Activated naive CD8-positive, alpha-beta T cell treated with anti-CD3 and anti-CD28 coated beads for 36 hours (primary cell): ENCODE measurements around the gene KCTD20. TPM values are rescaled to one million over a fixed set of nuclear protein-coding genes. Genes with fewer than 3 reads are reported as not detected.
"Not testable (repeated sequence)": the region's sequence is repeated elsewhere in the genome, so short reads cannot be mapped to it uniquely, and the experiment has no call there.

ENCODE experiments used
- DNase-seq: peaks from one replicate; pipeline ENCODE4 v3.0.0; 2021
- H3K27ac Mint-ChIP-seq: one replicate; pipeline ENCODE4 v1.8.0; 2022; ENCODE audit warnings: mild to moderate bottlenecking, moderate library complexity, mixed read lengths
- H3K27me3 Mint-ChIP-seq: one replicate; pipeline ENCODE4 v1.8.0; 2022; ENCODE audit warnings: mild to moderate bottlenecking, mixed read lengths
- H3K36me3 Mint-ChIP-seq: one replicate; pipeline ENCODE4 v1.8.0; 2021; ENCODE audit warnings: mild to moderate bottlenecking, mixed read lengths
- H3K4me1 Mint-ChIP-seq: one replicate; pipeline ENCODE4 v1.8.0; 2021; ENCODE audit warnings: mixed read lengths
- H3K4me3 Mint-ChIP-seq: one replicate; pipeline ENCODE4 v1.8.0; 2022; ENCODE audit warnings: mild to moderate bottlenecking, moderate library complexity, mixed read lengths
- H3K9me3 Mint-ChIP-seq: one replicate; pipeline ENCODE4 v1.8.0; 2022; ENCODE audit warnings: mixed read lengths
- total RNA-seq, 2 experiments: library from RNA; stranded (reverse); gene quantifications; one replicate each; pipeline ENCODE4 v1.2.3, GENCODE V29; 2021

Gene KCTD20
- total RNA-seq, 2 experiments from 2014 or later, result 48.4 to 56.6 TPM

DNA sequence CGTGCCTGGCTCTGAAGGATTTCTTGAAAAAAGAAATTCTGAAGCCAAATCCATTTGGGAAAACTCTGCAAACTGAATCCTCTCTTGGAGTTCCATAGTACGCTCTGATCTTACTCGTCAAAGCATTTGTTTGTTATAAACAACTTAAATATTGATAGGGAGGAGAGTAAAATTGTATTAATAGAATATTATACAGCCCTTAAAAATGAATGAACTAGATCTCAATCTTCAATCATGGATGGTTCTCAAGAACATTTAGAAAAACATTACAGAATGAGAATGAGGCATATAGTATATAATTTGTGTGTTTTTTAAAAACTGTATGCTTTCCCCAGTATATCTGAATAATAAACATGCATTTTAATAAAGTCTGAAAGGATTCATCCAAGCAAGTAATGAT, 24.8 kb downstream of the KCTD20 start:
- no peak overlapping the region for H3K4me3 Mint-ChIP-seq
- no peak for DNase-seq
- no peak overlapping the region for H3K27ac Mint-ChIP-seq
- no peaks in the 10 kb centered on the region for H3K27me3 Mint-ChIP-seq
- peaks cover 29% of the 10 kb centered on the region for H3K36me3 Mint-ChIP-seq
- peaks cover 2% of the 10 kb centered on the region for H3K9me3 Mint-ChIP-seq
- peaks cover 12% of the 10 kb centered on the region for H3K4me1 Mint-ChIP-seq

DNA sequence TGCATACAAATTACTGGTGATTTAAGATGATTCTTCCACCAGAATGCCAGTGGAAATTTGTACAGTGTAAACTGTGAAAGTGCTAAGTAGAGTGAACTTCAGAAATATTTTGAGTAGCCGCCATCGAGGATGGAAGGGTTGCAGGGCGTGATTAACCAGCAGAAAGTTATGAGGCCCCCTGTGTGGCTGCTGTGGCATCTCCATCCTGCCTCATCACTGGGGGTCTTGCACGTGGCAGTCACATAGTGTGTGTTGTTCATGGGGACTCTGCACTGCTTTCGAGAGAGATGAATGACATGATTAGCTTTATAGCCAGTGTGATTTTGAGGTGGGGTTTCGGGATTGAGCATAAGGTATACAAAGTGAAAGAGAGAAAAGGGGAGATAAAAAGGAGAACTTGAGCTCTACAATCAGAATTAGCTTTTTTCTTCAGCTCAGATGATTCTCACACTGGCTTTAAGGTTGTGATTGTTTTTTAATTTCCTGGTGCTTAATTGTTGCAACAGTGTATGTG, 26.4 kb downstream of the KCTD20 start:
- DNase-seq, result no peak
- Mint-ChIP-seq H3K9me3 (peaks cover 2% of the 10 kb centered on the region), H3K27me3 (no peaks in the 10 kb centered on the region), H3K27ac (no peak overlapping the region), H3K4me3 (no peak overlapping the region), H3K4me1 (peaks cover 8% of the 10 kb centered on the region), H3K36me3 (peaks cover 23% of the 10 kb centered on the region)

- H3K27me3 Mint-ChIP-seq, result no peaks in the 10 kb centered on the region
- H3K27ac Mint-ChIP-seq, result no peak overlapping the region
- H3K4me1 Mint-ChIP-seq, result peaks cover 6% of the 10 kb centered on the region
Measured at GRCh38 chr6:36469946-36470345, 27.1 kb downstream of the KCTD20 start.

GRCh38 chr6:36478051-36478526, 35.3 kb downstream of the KCTD20 start:
- no peaks in the 10 kb centered on the region for H3K27me3 Mint-ChIP-seq
- no peak for DNase-seq
- peaks cover 11% of the 10 kb centered on the region for H3K4me1 Mint-ChIP-seq
- H3K4me3 Mint-ChIP-seq, result no peak overlapping the region
- peak overlapping the region; percentile 6 for H3K27ac Mint-ChIP-seq
- no peaks in the 10 kb centered on the region for H3K9me3 Mint-ChIP-seq
- H3K36me3 Mint-ChIP-seq, result peaks cover 31% of the 10 kb centered on the region

More at GRCh38 chr6:36469946-36470345, 27.1 kb downstream of the KCTD20 start:
- Mint-ChIP-seq H3K36me3 (peaks cover 24% of the 10 kb centered on the region), H3K9me3 (peaks cover 2% of the 10 kb centered on the region), H3K4me3 (no peak overlapping the region)
- DNase-seq, result no peak

GRCh38 chr6:36479256-36479655, 36.5 kb downstream of the KCTD20 start:
- peaks cover 11% of the 10 kb centered on the region for H3K4me1 Mint-ChIP-seq
- no peak overlapping the region for H3K27ac Mint-ChIP-seq
- H3K36me3 Mint-ChIP-seq, result peaks cover 36% of the 10 kb centered on the region
- H3K9me3 Mint-ChIP-seq, result no peaks in the 10 kb centered on the region
- no peak for DNase-seq
- no peak overlapping the region for H3K4me3 Mint-ChIP-seq
- H3K27me3 Mint-ChIP-seq, result no peaks in the 10 kb centered on the region

DNA sequence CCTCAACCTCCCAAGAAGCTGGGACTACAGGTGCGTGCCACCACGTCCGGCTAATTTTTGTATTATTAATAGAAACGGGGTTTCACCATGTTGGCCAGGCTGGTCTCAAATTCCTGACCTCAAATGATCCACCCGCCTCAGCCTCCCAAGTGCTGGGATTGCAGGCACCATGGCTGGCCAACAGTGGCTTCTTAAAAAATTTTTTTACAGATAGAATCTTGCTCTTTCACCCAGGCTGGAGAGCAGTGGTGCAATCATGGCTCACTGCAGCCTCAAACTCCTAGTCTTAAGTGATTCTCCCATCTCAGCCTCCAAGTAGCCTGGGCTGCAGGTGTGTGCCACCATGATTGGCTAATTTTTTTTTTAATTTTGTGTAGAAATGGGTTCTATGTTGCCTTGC, 40.5 kb downstream of the KCTD20 start:
- H3K27ac Mint-ChIP-seq, H3K9me3 Mint-ChIP-seq: not testable (repeated sequence)
- peaks cover 41% of the 10 kb centered on the region for H3K36me3 Mint-ChIP-seq

DNA sequence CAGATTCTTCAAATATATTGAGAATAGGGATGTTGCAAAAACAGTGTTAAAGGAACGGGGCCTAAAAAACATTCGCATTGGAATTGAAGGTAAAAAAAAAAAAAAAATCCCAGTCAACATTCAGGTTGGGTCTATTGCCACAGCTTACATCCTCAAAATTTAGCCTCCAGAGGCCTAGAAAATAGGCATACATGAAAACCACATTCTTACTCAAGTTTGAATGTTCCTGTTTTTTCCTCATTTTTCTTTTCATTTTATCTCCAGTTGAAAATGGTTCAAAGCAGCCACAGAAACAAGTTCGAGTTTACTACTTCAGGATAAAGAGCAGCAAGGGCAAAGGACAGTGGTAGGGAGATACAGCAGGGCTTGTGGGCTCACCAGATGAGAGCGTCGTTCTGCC, 41.9 kb downstream of the KCTD20 start:
- DNase-seq, result no peak
- H3K36me3 Mint-ChIP-seq, result peaks cover 43% of the 10 kb centered on the region
- H3K4me3 Mint-ChIP-seq, result no peak overlapping the region
- peaks cover 3% of the 10 kb centered on the region for H3K4me1 Mint-ChIP-seq
- peak overlapping the region; percentile 58 for H3K27ac Mint-ChIP-seq
- H3K27me3 Mint-ChIP-seq, result no peaks in the 10 kb centered on the region
- no peaks in the 10 kb centered on the region for H3K9me3 Mint-ChIP-seq

More for the DNA sequence above, 40.5 kb downstream of the KCTD20 start:
- not testable (repeated sequence) for H3K27me3 Mint-ChIP-seq, DNase-seq, H3K4me1 Mint-ChIP-seq, H3K4me3 Mint-ChIP-seq

DNA sequence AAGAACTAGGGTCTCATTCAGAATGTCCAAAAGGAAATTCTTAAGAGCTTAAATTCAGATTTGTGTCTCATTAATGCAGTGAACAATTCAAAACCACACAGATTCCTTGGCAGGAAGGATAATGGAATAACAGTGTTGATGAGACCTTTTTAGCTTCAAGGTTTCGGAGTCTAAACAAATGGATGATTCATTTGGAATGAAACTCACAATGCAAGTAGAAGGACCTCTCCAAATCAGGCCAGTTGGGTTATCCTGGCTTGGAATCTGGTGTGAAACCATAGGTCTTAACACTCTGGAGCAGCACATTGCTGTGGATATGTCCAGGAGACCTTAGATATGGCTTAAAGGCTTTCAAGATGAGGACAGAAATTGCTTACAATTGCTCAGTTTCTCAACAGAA, 44.9 kb downstream of the KCTD20 start:
- Mint-ChIP-seq H3K27me3 (no peaks in the 10 kb centered on the region), H3K9me3 (no peaks in the 10 kb centered on the region), H3K4me3 (no peak overlapping the region), H3K36me3 (peaks cover 43% of the 10 kb centered on the region), H3K4me1 (peaks cover 10% of the 10 kb centered on the region), H3K27ac (no peak overlapping the region)
- no peak for DNase-seq

DNA sequence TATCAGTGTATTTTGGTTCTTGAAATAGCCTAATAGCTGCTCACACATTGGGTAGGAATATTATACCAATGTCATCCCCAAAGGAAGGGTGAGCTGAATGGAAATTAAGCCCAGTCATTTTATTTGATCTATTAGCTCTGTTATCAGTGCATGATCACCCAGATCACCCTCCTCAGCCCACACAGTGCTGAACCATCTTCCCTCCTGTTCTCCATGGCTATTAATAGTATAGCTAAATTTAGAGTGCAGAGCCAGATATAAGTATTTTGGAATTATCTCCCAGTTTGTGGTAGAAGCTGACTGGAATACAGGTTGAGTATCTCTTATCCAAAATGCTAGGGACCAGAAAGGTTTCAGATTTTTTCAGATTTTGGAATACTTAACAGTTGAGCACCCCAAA, 45.4 kb downstream of the KCTD20 start:
- Mint-ChIP-seq H3K9me3 (no peaks in the 10 kb centered on the region), H3K36me3 (peaks cover 43% of the 10 kb centered on the region), H3K4me1 (peaks cover 15% of the 10 kb centered on the region), H3K27me3 (no peaks in the 10 kb centered on the region), H3K4me3 (no peak overlapping the region), H3K27ac (no peak overlapping the region)
- no peak for DNase-seq

DNA sequence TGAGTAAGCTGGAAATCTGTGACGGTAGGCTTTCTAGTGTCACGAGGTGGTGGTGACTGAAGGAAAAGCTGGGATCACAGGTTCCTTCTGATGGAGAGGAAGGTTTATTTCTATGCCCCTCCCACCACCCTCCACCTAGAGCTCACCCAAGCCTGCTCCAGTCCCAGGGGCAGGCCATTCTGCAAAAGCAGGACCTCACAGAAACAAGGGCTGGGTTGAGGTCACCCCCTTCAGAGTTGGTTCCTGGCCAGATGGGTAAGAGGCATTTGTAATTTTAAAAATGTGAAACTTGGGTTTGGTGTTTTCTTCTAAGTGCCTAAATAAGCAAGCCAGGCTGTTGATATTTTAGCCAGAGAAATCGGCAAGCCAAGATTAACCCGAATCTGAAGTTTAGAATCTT, 46.6 kb downstream of the KCTD20 start:
- no peak overlapping the region for H3K27ac Mint-ChIP-seq
- H3K27me3 Mint-ChIP-seq, result no peaks in the 10 kb centered on the region
- H3K36me3 Mint-ChIP-seq, result peaks cover 46% of the 10 kb centered on the region

GRCh38 chr6:36491378-36491965, 48.7 kb downstream of the KCTD20 start:
- DNase-seq, result no peak
- peaks cover 46% of the 10 kb centered on the region for H3K36me3 Mint-ChIP-seq
- no peaks in the 10 kb centered on the region for H3K27me3 Mint-ChIP-seq
- H3K9me3 Mint-ChIP-seq, result no peaks in the 10 kb centered on the region
- H3K27ac Mint-ChIP-seq, result no peak overlapping the region
- peaks cover 25% of the 10 kb centered on the region for H3K4me1 Mint-ChIP-seq
- no peak overlapping the region for H3K4me3 Mint-ChIP-seq

More for the DNA sequence above, 46.6 kb downstream of the KCTD20 start:
- peaks cover 23% of the 10 kb centered on the region for H3K4me1 Mint-ChIP-seq
- H3K9me3 Mint-ChIP-seq, result no peaks in the 10 kb centered on the region
- no peak for DNase-seq
- H3K4me3 Mint-ChIP-seq, result no peak overlapping the region

DNA sequence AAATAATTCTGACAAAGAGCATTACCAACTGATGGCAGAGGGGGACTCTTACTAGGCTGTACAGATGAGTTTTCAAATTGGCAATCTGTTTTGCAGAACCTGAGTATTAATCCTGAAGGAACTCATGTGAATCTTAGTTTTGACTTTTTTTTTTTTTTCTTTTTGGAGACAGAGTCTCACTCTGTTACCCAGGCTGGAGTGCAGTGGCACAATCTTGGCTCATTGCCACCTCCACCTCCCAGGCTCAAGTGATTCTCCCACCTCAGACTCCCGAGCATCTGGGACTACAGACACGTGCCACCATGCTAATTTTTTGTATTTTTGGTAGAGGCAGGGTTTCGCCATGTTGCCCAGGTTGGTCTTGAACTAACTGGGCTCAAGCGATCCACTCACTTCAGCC, 49.3 kb downstream of the KCTD20 start:
- no peak for DNase-seq
- H3K4me1 Mint-ChIP-seq, result peaks cover 23% of the 10 kb centered on the region
- no peak overlapping the region for H3K4me3 Mint-ChIP-seq
- peaks cover 47% of the 10 kb centered on the region for H3K36me3 Mint-ChIP-seq
- H3K27me3 Mint-ChIP-seq, result no peaks in the 10 kb centered on the region
- no peaks in the 10 kb centered on the region for H3K9me3 Mint-ChIP-seq
- H3K27ac Mint-ChIP-seq, result peak overlapping the region; percentile 63

- Mint-ChIP-seq H3K27ac (peak overlapping the region; percentile 63), H3K36me3 (peaks cover 52% of the 10 kb centered on the region), H3K4me3 (no peak overlapping the region), H3K9me3 (no peaks in the 10 kb centered on the region), H3K4me1 (peaks cover 23% of the 10 kb centered on the region), H3K27me3 (no peaks in the 10 kb centered on the region)
- DNase-seq, result no peak
Measured at GRCh38 chr6:36492621-36493020, 49.8 kb downstream of the KCTD20 start.

DNA sequence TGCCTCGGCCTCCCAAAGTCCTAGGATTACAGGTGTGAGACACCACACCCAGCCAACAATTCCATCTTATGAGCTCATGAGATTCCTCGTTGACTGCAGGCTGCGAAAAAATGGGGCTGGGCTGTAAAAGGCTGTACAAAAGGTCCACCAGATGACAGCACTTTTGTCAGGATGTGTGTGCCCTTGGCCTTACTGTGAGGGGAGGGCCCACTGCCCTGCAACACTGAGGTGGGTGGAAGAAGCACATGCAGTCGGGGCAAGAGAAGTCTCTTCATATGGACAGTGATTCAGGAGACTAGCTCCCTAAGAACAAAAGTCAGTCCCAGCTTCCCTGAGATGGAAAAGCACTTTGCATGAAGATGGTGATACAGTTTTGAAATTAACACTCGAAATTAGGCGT, 50.5 kb downstream of the KCTD20 start:
- H3K36me3 Mint-ChIP-seq, result peaks cover 50% of the 10 kb centered on the region
- no peaks in the 10 kb centered on the region for H3K9me3 Mint-ChIP-seq
- no peak overlapping the region for H3K4me3 Mint-ChIP-seq
- DNase-seq, result no peak
- peaks cover 23% of the 10 kb centered on the region for H3K4me1 Mint-ChIP-seq
- H3K27me3 Mint-ChIP-seq, result no peaks in the 10 kb centered on the region
- H3K27ac Mint-ChIP-seq, result no peak overlapping the region

DNA sequence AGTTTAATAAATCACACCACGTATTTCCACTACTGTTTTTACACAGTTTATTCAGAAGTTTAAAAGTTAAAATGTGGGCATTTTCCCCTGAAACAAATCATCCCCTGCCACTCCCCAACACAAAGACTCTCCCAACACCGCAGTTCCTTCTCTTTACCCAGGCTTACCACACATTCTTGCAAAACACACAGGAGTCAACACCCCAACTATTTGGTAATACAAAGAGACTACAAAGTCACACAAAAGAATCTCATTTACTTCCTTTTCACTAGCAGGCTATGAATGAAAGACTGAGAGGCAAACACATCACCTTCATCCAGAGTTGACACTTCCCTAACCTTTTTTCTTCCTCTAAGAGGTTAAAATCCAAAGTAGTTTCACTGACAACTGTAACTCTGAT, 51.1 kb downstream of the KCTD20 start:
- peaks cover 54% of the 10 kb centered on the region for H3K36me3 Mint-ChIP-seq
- no peaks in the 10 kb centered on the region for H3K9me3 Mint-ChIP-seq
- H3K4me3 Mint-ChIP-seq, result no peak overlapping the region
- no peaks in the 10 kb centered on the region for H3K27me3 Mint-ChIP-seq
- no peak for DNase-seq
- H3K27ac Mint-ChIP-seq, result peak overlapping the region; percentile 14
- peaks cover 23% of the 10 kb centered on the region for H3K4me1 Mint-ChIP-seq

DNA sequence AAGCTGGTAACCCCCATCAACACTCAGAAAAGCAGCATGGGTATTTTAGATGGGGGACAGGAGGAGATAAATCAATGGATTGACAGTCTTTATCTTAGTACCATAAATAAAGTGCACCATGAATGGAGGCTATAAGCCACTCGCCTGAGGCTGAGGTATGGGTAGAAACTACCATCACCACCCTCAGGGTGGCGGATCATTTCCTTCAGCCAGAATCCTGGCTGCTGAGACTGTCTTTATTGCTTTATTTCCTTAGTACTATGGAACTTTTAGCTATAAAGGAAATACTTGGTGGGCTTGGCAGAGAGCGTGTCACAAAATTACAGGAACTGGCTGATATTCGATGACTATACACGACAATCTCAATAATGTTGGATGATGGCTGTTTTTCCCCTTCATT, 52.3 kb downstream of the KCTD20 start:
- Mint-ChIP-seq H3K27me3 (no peaks in the 10 kb centered on the region), H3K4me3 (no peak overlapping the region), H3K9me3 (no peaks in the 10 kb centered on the region), H3K36me3 (peaks cover 48% of the 10 kb centered on the region), H3K4me1 (peaks cover 23% of the 10 kb centered on the region), H3K27ac (no peak overlapping the region)
- DNase-seq, result no peak
